ENCODE results near the gene ISY1.
"Not testable (repeated sequence)": the region's sequence is repeated elsewhere in the genome, so short reads cannot be mapped to it uniquely, and the experiment has no call there.

The ISY1 gene

GRCh38 chr3:129166579-129167332 lies 5.9 kb upstream of the ISY1 start:
- no peak for DNase-seq (ENCODE audit: low read depth, low spot score)

GRCh38 chr3:129165594-129165993 lies 4.7 kb upstream of the ISY1 start:
- DNase-seq (ENCODE audit: low read depth, low spot score) = not testable (repeated sequence)

- DNase-seq (ENCODE audit: low read depth, low spot score) = no peak
These were observed 3.6 kb upstream of the ISY1 start for GRCh38 chr3:129164500-129164899.

GRCh38 chr3:129162729-129163579 lies 2.1 kb upstream of the ISY1 start:
- no peak for DNase-seq (ENCODE audit: low read depth, low spot score)

- no peak for DNase-seq (ENCODE audit: low read depth, low spot score)
These were observed 1.0 kb upstream of the ISY1 start for GRCh38 chr3:129161860-129162271.

- DNase-seq (ENCODE audit: low read depth, low spot score) = no peak
These were observed 16.1 kb downstream of the ISY1 start for GRCh38 chr3:129144786-129145185.

GRCh38 chr3:129141011-129141410 lies 19.9 kb downstream of the ISY1 start:
- DNase-seq (ENCODE audit: low read depth, low spot score) = not testable (repeated sequence)

GRCh38 chr3:129139911-129140310 lies 21.0 kb downstream of the ISY1 start:
- no peak for DNase-seq (ENCODE audit: low read depth, low spot score)

GRCh38 chr3:129136275-129136674 lies 24.6 kb downstream of the ISY1 start:
- not testable (repeated sequence) for DNase-seq (ENCODE audit: low read depth, low spot score)

GRCh38 chr3:129132097-129132866 lies 28.6 kb downstream of the ISY1 start:
- DNase-seq (ENCODE audit: low read depth, low spot score) = no peak

- DNase-seq (ENCODE audit: low read depth, low spot score) = no peak
These were observed 29.3 kb downstream of the ISY1 start for GRCh38 chr3:129131465-129132088.

- no peak for DNase-seq (ENCODE audit: low read depth, low spot score)
These were observed 30.5 kb downstream of the ISY1 start for GRCh38 chr3:129130291-129130813.

- no peak for DNase-seq (ENCODE audit: low read depth, low spot score)
These were observed 32.3 kb downstream of the ISY1 start for GRCh38 chr3:129128357-129129155.

GRCh38 chr3:129126726-129127280 lies 34.1 kb downstream of the ISY1 start:
- no peak for DNase-seq (ENCODE audit: low read depth, low spot score)

- DNase-seq (ENCODE audit: low read depth, low spot score) = no peak
These were observed 37.4 kb downstream of the ISY1 start for GRCh38 chr3:129123314-129124060.

- no peak for DNase-seq (ENCODE audit: low read depth, low spot score)
These were observed 38.4 kb downstream of the ISY1 start for GRCh38 chr3:129122412-129123011.

- peak; percentile 76 for DNase-seq (ENCODE audit: low read depth, low spot score)
These were observed 39.0 kb downstream of the ISY1 start, which contains the start of gene RAB43 for GRCh38 chr3:129121792-129122411. Gene RAB43 (minus strand): TSS chr3:129121804. CDS start chr3:129121489, 315 bp downstream.

GRCh38 chr3:129121016-129121791 lies 39.7 kb downstream of the ISY1 start:
- DNase-seq (ENCODE audit: low read depth, low spot score) = peak; percentile 17

Measured in activated naive CD8-positive, alpha-beta T cell treated with anti-CD3 and anti-CD28 coated beads, Interleukin-2, amount 50 U/mL, for 16 hours (primary cell).